Activated B cell treated with CpG ODN at 0.5 μM for 24 hours (primary cell): ENCODE measurements around the gene CACNA1B. TPM values are rescaled to one million over a fixed set of nuclear protein-coding genes. Genes with fewer than 3 reads are reported as not detected.

Experiments
- ATAC-seq: fragments of 200-7000 bp; cut with Tn5 transposase; one replicate; pipeline ENCODE4 v1.10.0; 2021; ENCODE audit warnings: low read depth, mild to moderate bottlenecking, moderate library complexity
- CTCF ChIA-PET: fragments of 350-600 bp; sonication (Branson Sonifier 250); formaldehyde crosslinking; loops from one replicate; lab custom pipeline; 2021; ENCODE audit warnings: antibody characterized with exemption; lab: Charles Lee
- POLR2A ChIA-PET: fragments of 350-600 bp; sonication (Branson Sonifier 250); formaldehyde crosslinking; loops from one replicate; lab custom pipeline; 2021; ENCODE audit warnings: antibody characterized with exemption; lab: Charles Lee
- DNase-seq: peaks from one replicate; pipeline ENCODE4 v3.0.0; 2022
- H3K27ac Mint-ChIP-seq: one replicate; pipeline ENCODE4 v1.8.0; 2020; ENCODE audit warnings: mixed read lengths
- H3K27me3 Mint-ChIP-seq: one replicate; pipeline ENCODE4 v1.8.0; 2021; ENCODE audit warnings: mixed read lengths
- H3K36me3 Mint-ChIP-seq: one replicate; pipeline ENCODE4 v1.8.0; 2021; ENCODE audit warnings: low read depth, mixed read lengths
- H3K4me1 Mint-ChIP-seq: one replicate; pipeline ENCODE4 v1.8.0; 2021; ENCODE audit warnings: mixed read lengths
- H3K4me3 Mint-ChIP-seq: one replicate; pipeline ENCODE4 v1.8.0; 2020; ENCODE audit warnings: mild to moderate bottlenecking, mixed read lengths
- H3K9me3 Mint-ChIP-seq: one replicate; pipeline ENCODE4 v1.8.0; 2020; ENCODE audit warnings: mixed read lengths
- CTCF ChIP-seq: fragments of 200-600 bp; IDR thresholded peaks from one replicate; pipeline ENCODE4 v1.8.0; 2022; ENCODE audit warnings: antibody characterized with exemption, mild to moderate bottlenecking
- intact Hi-C: fragments of 100-400 bp; cut with micrococcal nuclease; formaldehyde crosslinking; loops from one replicate; pipeline ENCODE4 v1.15.1; 2024
- total RNA-seq: library from RNA; stranded (reverse); gene quantifications from 2 replicates; pipeline ENCODE4 v1.2.3, GENCODE V29; 2022

The CACNA1B gene
- total RNA-seq, 1 donor from 2014 or later: 1.5 TPM

- no peak for ATAC-seq
- CTCF ChIA-PET: no interaction called here
- Mint-ChIP-seq H3K4me3 (no peak overlapping the region), H3K9me3 (no peaks in the 10 kb centered on the region), H3K27me3 (peaks cover 29% of the 10 kb centered on the region), H3K4me1 (peaks cover 2% of the 10 kb centered on the region), H3K36me3 (no peaks in the 10 kb centered on the region), H3K27ac (no peak overlapping the region)
- DNase-seq: no peak
- intact Hi-C loops: no loop called here
- TF ChIP-seq CTCF: no peak
- POLR2A ChIA-PET: no interaction called here
These were observed 5.3 kb upstream of the CACNA1B start for GRCh38 chr9:137872296-137872695.

DNA sequence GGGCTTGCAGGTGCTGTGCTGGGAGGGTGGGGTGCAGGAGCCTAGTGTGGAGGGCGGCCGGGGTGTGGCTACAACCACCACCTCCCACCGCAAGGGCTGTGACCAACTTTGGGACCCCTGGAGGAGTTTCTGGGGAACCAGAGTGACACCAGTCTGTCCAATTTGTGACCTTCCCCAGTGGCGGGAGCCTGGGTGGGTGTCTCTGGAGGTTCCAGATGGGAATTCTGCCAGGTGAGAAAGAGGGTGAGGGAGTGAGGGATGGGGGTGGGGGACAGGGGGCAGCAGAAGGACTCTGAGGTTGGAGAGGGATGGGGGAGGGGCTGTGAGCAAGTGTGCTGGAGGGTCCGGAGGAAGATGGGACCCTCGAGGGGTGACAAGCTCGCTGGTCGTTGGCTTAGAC, 4.2 kb upstream of the CACNA1B start:
- TF ChIP-seq CTCF: no peak
- H3K4me1 Mint-ChIP-seq: peaks cover 2% of the 10 kb centered on the region
- intact Hi-C loops: no loop called here
- no peaks in the 10 kb centered on the region for H3K9me3 Mint-ChIP-seq
- POLR2A ChIA-PET: no interaction called here
- no peaks in the 10 kb centered on the region for H3K36me3 Mint-ChIP-seq
- ATAC-seq (no peak), DNase-seq (no peak)
- no peak overlapping the region for H3K27ac Mint-ChIP-seq
- peaks cover 23% of the 10 kb centered on the region for H3K27me3 Mint-ChIP-seq
- CTCF ChIA-PET: no interaction called here
- H3K4me3 Mint-ChIP-seq: no peak overlapping the region

DNA sequence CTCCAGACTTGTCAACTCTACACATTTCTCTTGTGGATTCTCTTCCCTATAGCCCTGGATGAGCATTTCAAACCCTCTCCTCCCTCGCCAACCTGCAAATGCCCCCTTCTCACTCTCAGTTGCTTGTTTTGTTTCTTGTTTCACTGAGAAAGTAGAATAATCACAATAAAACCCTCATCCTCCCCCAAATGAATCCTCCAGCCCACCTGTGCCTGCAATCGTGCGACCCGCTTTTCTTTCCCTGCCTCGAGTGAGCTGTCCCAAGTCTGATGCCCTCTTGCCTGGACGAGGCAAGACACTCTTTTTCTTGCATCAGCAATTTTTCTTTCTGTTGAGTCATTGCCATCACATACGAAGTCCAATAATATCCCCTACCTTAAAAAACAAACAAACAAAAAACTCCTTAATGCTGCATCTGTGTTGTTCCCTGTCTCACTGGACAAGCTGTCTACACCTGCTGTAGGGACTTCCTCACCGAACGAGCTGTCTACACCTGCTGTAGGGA, 3.7 kb upstream of the CACNA1B start:
- intact Hi-C loops: no loop called here
- Mint-ChIP-seq H3K9me3 (no peaks in the 10 kb centered on the region), H3K27ac (no peak overlapping the region), H3K36me3 (no peaks in the 10 kb centered on the region), H3K4me3 (no peak overlapping the region), H3K4me1 (peaks cover 2% of the 10 kb centered on the region), H3K27me3 (peaks cover 20% of the 10 kb centered on the region)
- ChIA-PET CTCF (no interaction called here), POLR2A (no interaction called here)
- TF ChIP-seq CTCF: no peak
- ATAC-seq: no peak
- no peak for DNase-seq

- H3K4me3 Mint-ChIP-seq: no peak overlapping the region
- H3K36me3 Mint-ChIP-seq: no peaks in the 10 kb centered on the region
- intact Hi-C loops: no loop called here
- ATAC-seq (no peak), DNase-seq (no peak)
- TF ChIP-seq CTCF: no peak
- no peaks in the 10 kb centered on the region for H3K9me3 Mint-ChIP-seq
- H3K4me1 Mint-ChIP-seq: peaks cover 2% of the 10 kb centered on the region
- H3K27me3 Mint-ChIP-seq: peaks cover 28% of the 10 kb centered on the region
- CTCF ChIA-PET: no interaction called here
- H3K27ac Mint-ChIP-seq: no peak overlapping the region
- POLR2A ChIA-PET: no interaction called here
These were observed 2.2 kb upstream of the CACNA1B start for GRCh38 chr9:137875354-137875753.

- intact Hi-C loops: no loop called here
- no peak for DNase-seq
- no peak overlapping the region for H3K4me3 Mint-ChIP-seq
- H3K4me1 Mint-ChIP-seq: peaks cover 2% of the 10 kb centered on the region
- H3K36me3 Mint-ChIP-seq: no peaks in the 10 kb centered on the region
- POLR2A ChIA-PET: no interaction called here
- no peak for ATAC-seq
- peaks cover 28% of the 10 kb centered on the region for H3K27me3 Mint-ChIP-seq
- H3K27ac Mint-ChIP-seq: no peak overlapping the region
- no peaks in the 10 kb centered on the region for H3K9me3 Mint-ChIP-seq
- CTCF ChIA-PET: no interaction called here
- TF ChIP-seq CTCF: no peak
These were observed 1.7 kb upstream of the CACNA1B start for GRCh38 chr9:137875846-137876245.
